LHCN-M2 (cell line): ENCODE results near the gene OLFM1. TPM values are rescaled to one million over a fixed set of nuclear protein-coding genes. Genes with fewer than 3 reads are reported as not detected.

ENCODE experiments used
- DNase-seq: peaks from one replicate; pipeline ENCODE4 v3.0.0-alpha.2; 2012; ENCODE audit warnings: low read depth
- total RNA-seq: library from RNA; depleted of rRNA; stranded (reverse); fragments of >200 nt; gene quantifications from 2 replicates; pipeline ENCODE4 v1.2.3, GENCODE V29; 2014; rRNA removed

Gene OLFM1
- total RNA-seq, 1 experiment from 2014 or later: not detected

DNA sequence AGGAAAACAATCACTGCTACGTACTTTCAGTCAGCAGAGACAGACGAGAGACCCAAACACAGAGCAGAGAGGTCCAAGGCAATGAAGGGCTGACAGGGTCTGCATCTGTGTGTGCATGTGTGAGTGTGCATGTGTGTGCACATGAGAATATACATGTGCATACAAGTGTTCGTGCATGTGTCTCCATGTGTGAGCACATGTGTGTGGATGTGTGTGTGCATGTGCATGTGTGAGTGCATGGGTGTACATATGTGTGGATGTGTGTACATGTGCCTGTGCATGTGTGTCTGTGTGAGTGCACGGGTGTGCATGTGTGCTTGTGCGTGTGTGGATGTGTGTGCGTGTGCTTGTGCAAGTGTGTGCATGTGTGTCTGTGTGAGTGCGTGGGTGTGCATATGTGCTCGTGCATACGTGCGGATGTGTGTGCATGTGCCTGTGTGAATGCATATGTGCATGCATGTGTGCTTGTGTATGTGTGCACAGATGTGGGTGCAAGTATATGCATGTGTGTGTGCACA is 82.3 kb downstream of the OLFM1 start:
- DNase-seq: no peak

GRCh38 chr9:135170535-135170934 is 83.1 kb downstream of the OLFM1 start:
- DNase-seq: no peak

Other genes starting within 250 kb of the OLFM1 start
- gene FCN2, start 206.9 kb upstream of the OLFM1 start, total RNA-seq: not detected in 2 replicates
- gene FCN1, start 169.8 kb upstream of the OLFM1 start, total RNA-seq: not detected in 2 replicates